Measurements from ENCODE around the gene NPPC. TPM values are rescaled to one million over a fixed set of nuclear protein-coding genes. Genes with fewer than 3 reads are reported as not detected.

NPPC gene
- total RNA-seq, 2 experiments from 2014 or later, result not detected

GRCh38 chr2:231904161-231904611 lies 22.0 kb downstream of the NPPC start:
- Histone ChIP-seq H4K20me1 (ENCODE audit: insufficient read depth, low read length) (no peaks in the 10 kb centered on the region), H3K9me2 (ENCODE audit: insufficient read depth, low read length) (no peaks in the 10 kb centered on the region), H2AFZ (ENCODE audit: low read length) (no peak overlapping the region), H3K4me3 (ENCODE audit: low read depth, low read length, poor library complexity, severe bottlenecking) (no peak overlapping the region), H3K4me2 (ENCODE audit: low read length) (no peak overlapping the region), H3K9me3 (ENCODE audit: low read length) (no peaks in the 10 kb centered on the region), H3K36me3 (ENCODE audit: insufficient read depth, low read length) (no peaks in the 10 kb centered on the region), H3K27ac (ENCODE audit: low read depth, low read length, poor library complexity, severe bottlenecking) (no peak overlapping the region), H3K79me2 (ENCODE audit: insufficient read depth, low read depth, low read length) (no peaks in the 10 kb centered on the region), H3K4me1 (ENCODE audit: insufficient read depth, low read length, poor library complexity, severe bottlenecking) (no peaks in the 10 kb centered on the region)
- intact Hi-C loops (cut with micrococcal nuclease; ENCODE audit: unreplicated experiment), result loop anchor here (5.0 kb wide), 1 partner anchor 292 kb away; no protein-coding TSS in a partner anchor
- no TSS peak for BruUV-seq (replicated peaks)
- no peak for DNase-seq (ENCODE audit: low spot score)
- TF ChIP-seq CTCF (conservative IDR thresholded peaks at IDR 0.05; ENCODE audit: low read length) (no peak), EZH2phosphoT487 (IDR thresholded peaks at IDR 0.05; ENCODE audit: borderline replicate concordance, low read depth, low read length) (no peak)
- CTCF ChIA-PET (ENCODE audit: unreplicated experiment), result no interaction called here
- POLR2A ChIA-PET, result no interaction called here

GRCh38 chr2:231902598-231902997 lies 23.6 kb downstream of the NPPC start:
- intact Hi-C loops (cut with micrococcal nuclease; ENCODE audit: unreplicated experiment), result loop anchor here (5.0 kb wide), 1 partner anchor 290 kb away; no protein-coding TSS in a partner anchor

More at GRCh38 chr2:231902598-231902997, 23.6 kb downstream of the NPPC start:
- Histone ChIP-seq H3K4me2 (ENCODE audit: low read length) (no peak overlapping the region), H3K79me2 (ENCODE audit: insufficient read depth, low read depth, low read length) (no peaks in the 10 kb centered on the region), H3K9me2 (ENCODE audit: insufficient read depth, low read length) (no peaks in the 10 kb centered on the region), H3K36me3 (ENCODE audit: insufficient read depth, low read length) (no peaks in the 10 kb centered on the region), H2AFZ (ENCODE audit: low read length) (no peak overlapping the region), H3K4me1 (ENCODE audit: insufficient read depth, low read length, poor library complexity, severe bottlenecking) (no peaks in the 10 kb centered on the region), H3K27ac (ENCODE audit: low read depth, low read length, poor library complexity, severe bottlenecking) (no peak overlapping the region), H4K20me1 (ENCODE audit: insufficient read depth, low read length) (no peaks in the 10 kb centered on the region), H3K4me3 (ENCODE audit: low read depth, low read length, poor library complexity, severe bottlenecking) (no peak overlapping the region), H3K9me3 (ENCODE audit: low read length) (no peaks in the 10 kb centered on the region)
- DNase-seq (ENCODE audit: low spot score), result no peak
- ChIA-PET CTCF (ENCODE audit: unreplicated experiment) (no interaction called here), POLR2A (interaction anchor here (0.6 kb wide), 1 partner anchor 104 kb away, joined by 7 read pairs; no protein-coding TSS in a partner anchor)
- BruUV-seq (replicated peaks), result no TSS peak
- TF ChIP-seq EZH2phosphoT487 (IDR thresholded peaks at IDR 0.05; ENCODE audit: borderline replicate concordance, low read depth, low read length), result no peak
- no peak for TF ChIP-seq CTCF (conservative IDR thresholded peaks at IDR 0.05; ENCODE audit: low read length)

All from OCI-LY7 (cell line).